Esophagus muscularis mucosa (tissue), 4 donors: Measurements from ENCODE around the gene NEURL4. TPM values are rescaled to one million over a fixed set of nuclear protein-coding genes. Genes with fewer than 3 reads are reported as not detected.
"Not testable (repeated sequence)": the region's sequence is repeated elsewhere in the genome, so short reads cannot be mapped to it uniquely, and the experiment has no call there.

Experiments used
- DNase-seq: peaks from one replicate; pipeline ENCODE4 v3.0.0-alpha.2; 2017; ENCODE audit errors: extremely low spot score
- H3K27ac ChIP-seq, 4 donors: fragments of 200-600 bp; sonication (generic); replicated peaks in 1 of 4; 1 replicate in 3 of 4; 2 replicates in 1 of 4; pipeline ENCODE4 v1.5.1; 2016 to 2019; ENCODE audit warnings: mild to moderate bottlenecking in 1 of 4
- H3K27me3 ChIP-seq, 4 donors: fragments of 200-600 bp; sonication (generic); one replicate each; pipeline versions ENCODE4 v1.5.1 to v1.6.0; 2016 to 2019
- H3K36me3 ChIP-seq, 4 donors: fragments of 200-600 bp; sonication (generic); one replicate each; pipeline ENCODE4 v1.5.1; 2016 to 2019
- H3K4me1 ChIP-seq, 4 donors: fragments of 200-600 bp; sonication (generic); one replicate each; pipeline ENCODE4 v1.5.1; 2016 to 2019
- H3K4me3 ChIP-seq, 4 donors: fragments of 200-600 bp; sonication (generic); 1 replicate in 2 of 4; 2 replicates in 2 of 4; pipeline ENCODE4 v1.5.1; 2016 to 2019; ENCODE audit warnings: mild to moderate bottlenecking in 4 of 4, moderate library complexity in 1 of 4
- H3K9me3 ChIP-seq, 4 donors: fragments of 200-600 bp; sonication (generic); 1 replicate in 3 of 4; 2 replicates in 1 of 4; pipeline ENCODE4 v1.5.1; 2016 to 2019
- CTCF ChIP-seq, 3 experiments: fragments of 200-600 bp in 2 of 3; fragments of 450-650 bp in 1 of 3; sonication (generic) in 2 of 3; IDR thresholded peaks; one replicate each; pipeline ENCODE4 v1.5.1; 2017 to 2019; ENCODE audit warnings: antibody characterized with exemption in 3 of 3, mild to moderate bottlenecking in 2 of 3, moderate library complexity in 1 of 3
- EP300 ChIP-seq: sonication (generic); formaldehyde crosslinking; IDR thresholded peaks from one replicate; pipeline ENCODE4 v1.6.1; 2017; ENCODE audit warnings: antibody characterized with exemption
- POLR2A ChIP-seq: fragments of 450-650 bp; IDR thresholded peaks from one replicate; pipeline ENCODE4 v1.6.1; 2017; ENCODE audit warnings: antibody characterized with exemption, moderate library complexity, mild to moderate bottlenecking, low read depth
- POLR2AphosphoS5 ChIP-seq, 2 donors: sonication (generic); formaldehyde crosslinking; IDR thresholded peaks; one replicate each; pipeline ENCODE4 v1.6.1; 2017; ENCODE audit warnings: antibody characterized with exemption in 2 of 2
- WGBS: methylation state at CpG from one replicate; pipeline ENCODE4 v1.1.5; 2018; 5-methylcytosine and 5-hydroxymethylcytosine counted together
- intact Hi-C: fragments of 100-400 bp; cut with DNase I; formaldehyde crosslinking; loops from one replicate; pipeline ENCODE4 v1.15.1; 2023
- total RNA-seq, 4 donors: library from RNA; depleted of rRNA; stranded (reverse); fragments of >200 nt; gene quantifications; one replicate each; pipeline versions ENCODE4 v1.1.0 to v1.2.1, GENCODE V29; 2016

Gene NEURL4
- total RNA-seq, 4 donors from 2014 or later, result 13.9 to 27.0 (median 20.6) TPM

- intact Hi-C loops, result no loop called here
- WGBS, result 75% methylated on average over 13 of the region's 13 CpGs
- no peak overlapping the region for H3K4me3 ChIP-seq
- no peak overlapping the region for H3K27ac ChIP-seq
- H3K27me3 ChIP-seq, result peaks cover 0 to 7% (median 0%) of the 10 kb centered on the region in 4 donors
- H3K4me1 ChIP-seq, result no peaks in the 10 kb centered on the region
- H3K36me3 ChIP-seq, result no peaks in the 10 kb centered on the region
- no peak for DNase-seq
- H3K9me3 ChIP-seq, result no peaks in the 10 kb centered on the region
- TF ChIP-seq POLR2AphosphoS5 (IDR thresholded peaks at IDR 0.05) (no peak), CTCF (IDR thresholded peaks at IDR 0.05) (no peak), EP300 (no peak), POLR2A (no peak)
Observed at GRCh38 chr17:7367918-7368598, 38.9 kb upstream of the NEURL4 start.

GRCh38 chr17:7367083-7367482 lies 37.9 kb upstream of the NEURL4 start:
- no peak overlapping the region for H3K27ac ChIP-seq
- intact Hi-C loops, result no loop called here
- no peak overlapping the region for H3K4me3 ChIP-seq
- peaks cover 0 to 7% (median 0%) of the 10 kb centered on the region in 4 donors for H3K27me3 ChIP-seq
- no peak for TF ChIP-seq POLR2A
- no peak for TF ChIP-seq CTCF (IDR thresholded peaks at IDR 0.05)
- TF ChIP-seq EP300, result no peak
- no peak for TF ChIP-seq POLR2AphosphoS5 (IDR thresholded peaks at IDR 0.05)
- H3K4me1 ChIP-seq, result no peaks in the 10 kb centered on the region
- WGBS, result 89% methylated on average over 8 of the region's 8 CpGs
- no peaks in the 10 kb centered on the region for H3K9me3 ChIP-seq
- no peaks in the 10 kb centered on the region for H3K36me3 ChIP-seq
- no peak for DNase-seq

- H3K4me3 ChIP-seq, H3K4me1 ChIP-seq, H3K9me3 ChIP-seq, intact Hi-C loops, H3K27ac ChIP-seq, DNase-seq, H3K27me3 ChIP-seq, H3K36me3 ChIP-seq: not testable (repeated sequence)
- 91% methylated on average over 5 of the region's 7 CpGs for WGBS
Observed at GRCh38 chr17:7365963-7366362, 36.8 kb upstream of the NEURL4 start.

- DNase-seq, result no peak
- no peaks in the 10 kb centered on the region for H3K27me3 ChIP-seq
- intact Hi-C loops, result no loop called here
- no peaks in the 10 kb centered on the region for H3K36me3 ChIP-seq
- no peaks in the 10 kb centered on the region for H3K4me1 ChIP-seq
- no peak for TF ChIP-seq POLR2AphosphoS5 (IDR thresholded peaks at IDR 0.05)
- TF ChIP-seq CTCF (IDR thresholded peaks at IDR 0.05), result no peak
- no peak for TF ChIP-seq EP300
- H3K9me3 ChIP-seq, result no peaks in the 10 kb centered on the region
- H3K4me3 ChIP-seq, result no peak overlapping the region
- whole genome bisulfite sequencing, result 94% methylated on average over 6 of the region's 6 CpGs
- H3K27ac ChIP-seq, result no peak overlapping the region
Observed at GRCh38 chr17:7363311-7363710, 34.2 kb upstream of the NEURL4 start.

- no peaks in the 10 kb centered on the region for H3K27me3 ChIP-seq
- H3K36me3 ChIP-seq, result no peaks in the 10 kb centered on the region
- TF ChIP-seq EP300 (no peak), POLR2AphosphoS5 (IDR thresholded peaks at IDR 0.05) (no peak), POLR2A (no peak)
- DNase-seq, result no peak
- H3K4me3 ChIP-seq, result no peak overlapping the region
- WGBS, result 69% methylated on average over 3 of the region's 3 CpGs
- intact Hi-C loops, result no loop called here
- H3K4me1 ChIP-seq, result no peaks in the 10 kb centered on the region
- no peak overlapping the region for H3K27ac ChIP-seq
- no peaks in the 10 kb centered on the region for H3K9me3 ChIP-seq
Observed at GRCh38 chr17:7361906-7362305, 32.8 kb upstream of the NEURL4 start.

- H3K9me3 ChIP-seq, result no peaks in the 10 kb centered on the region
- WGBS, result 76% methylated on average over 2 of the region's 2 CpGs
- no peaks in the 10 kb centered on the region for H3K36me3 ChIP-seq
Observed at GRCh38 chr17:7357381-7357780, 28.2 kb upstream of the NEURL4 start.

More at GRCh38 chr17:7357381-7357780, 28.2 kb upstream of the NEURL4 start:
- DNase-seq, result no peak
- peak overlapping the region in 3 of 4 donors; percentile 11 to 59 (median 19) for H3K27ac ChIP-seq
- TF ChIP-seq CTCF (IDR thresholded peaks at IDR 0.05) (no peak), POLR2A (no peak), EP300 (no peak), POLR2AphosphoS5 (IDR thresholded peaks at IDR 0.05) (no peak)
- no peaks in the 10 kb centered on the region for H3K27me3 ChIP-seq
- H3K4me3 ChIP-seq, result no peak overlapping the region
- peaks cover 14 to 42% (median 40%) of the 10 kb centered on the region in 4 donors for H3K4me1 ChIP-seq
- intact Hi-C loops, result loop anchor here (2.0 kb wide), 1 partner anchor 79 kb away; no protein-coding TSS in a partner anchor
